Suprapubic skin (tissue), 4 donors: Measurements from ENCODE around the gene GUCA1A. TPM values are rescaled to one million over a fixed set of nuclear protein-coding genes. Genes with fewer than 3 reads are reported as not detected.

Experiments used
- DNase-seq, 2 donors: peaks; one replicate each; pipeline ENCODE4 v3.0.0-alpha.2; 2019; ENCODE audit warnings: low spot score in 2 of 2
- H3K27ac ChIP-seq: fragments of 200-600 bp; sonication (generic); one replicate; pipeline ENCODE4 v1.5.1; 2019
- H3K27me3 ChIP-seq: fragments of 200-600 bp; sonication (generic); one replicate; pipeline ENCODE4 v1.5.1; 2019
- H3K36me3 ChIP-seq: fragments of 200-600 bp; sonication (generic); one replicate; pipeline ENCODE4 v1.5.1; 2019
- H3K4me1 ChIP-seq: fragments of 200-600 bp; sonication (generic); one replicate; pipeline ENCODE4 v1.5.1; 2019
- H3K4me3 ChIP-seq: fragments of 200-600 bp; sonication (generic); one replicate; pipeline ENCODE4 v1.5.1; 2019; ENCODE audit warnings: mild to moderate bottlenecking
- H3K9me3 ChIP-seq: fragments of 200-600 bp; sonication (generic); one replicate; pipeline ENCODE4 v1.5.1; 2019
- EP300 ChIP-seq: sonication (generic); formaldehyde crosslinking; IDR thresholded peaks from one replicate; pipeline ENCODE4 v1.6.1; 2017; ENCODE audit warnings: antibody characterized with exemption
- POLR2A ChIP-seq, 2 donors: fragments of 450-650 bp; IDR thresholded peaks; one replicate each; pipeline ENCODE4 v1.6.1; 2017; ENCODE audit warnings: antibody characterized with exemption in 2 of 2, mild to moderate bottlenecking in 2 of 2, moderate library complexity in 2 of 2
- POLR2AphosphoS5 ChIP-seq, 3 donors: sonication (generic); formaldehyde crosslinking; IDR thresholded peaks; one replicate each; pipeline ENCODE4 v1.6.1; 2017; ENCODE audit warnings: antibody characterized with exemption in 3 of 3
- WGBS: methylation state at CpG from one replicate; pipeline ENCODE4 v1.1.5; 2018; 5-methylcytosine and 5-hydroxymethylcytosine counted together
- total RNA-seq, 4 donors: library from RNA; depleted of rRNA; stranded (reverse); fragments of >200 nt; gene quantifications; one replicate each; pipeline ENCODE4 v1.1.0, GENCODE V29; 2016
- TF ChIP-seq, protein P1 (sequence below), 2 donors: fragments of 200-600 bp in 1 of 2; fragments of 450-650 bp in 1 of 2; sonication (generic) in 1 of 2; IDR thresholded peaks; one replicate each; pipeline ENCODE4 v1.5.1; 2016 to 2019; ENCODE audit warnings: antibody characterized with exemption in 2 of 2, mild to moderate bottlenecking in 1 of 2, moderate library complexity in 1 of 2

Gene GUCA1A
- total RNA-seq, 4 donors from 2014 or later = 0.76 TPM; not detected in 3

DNA sequence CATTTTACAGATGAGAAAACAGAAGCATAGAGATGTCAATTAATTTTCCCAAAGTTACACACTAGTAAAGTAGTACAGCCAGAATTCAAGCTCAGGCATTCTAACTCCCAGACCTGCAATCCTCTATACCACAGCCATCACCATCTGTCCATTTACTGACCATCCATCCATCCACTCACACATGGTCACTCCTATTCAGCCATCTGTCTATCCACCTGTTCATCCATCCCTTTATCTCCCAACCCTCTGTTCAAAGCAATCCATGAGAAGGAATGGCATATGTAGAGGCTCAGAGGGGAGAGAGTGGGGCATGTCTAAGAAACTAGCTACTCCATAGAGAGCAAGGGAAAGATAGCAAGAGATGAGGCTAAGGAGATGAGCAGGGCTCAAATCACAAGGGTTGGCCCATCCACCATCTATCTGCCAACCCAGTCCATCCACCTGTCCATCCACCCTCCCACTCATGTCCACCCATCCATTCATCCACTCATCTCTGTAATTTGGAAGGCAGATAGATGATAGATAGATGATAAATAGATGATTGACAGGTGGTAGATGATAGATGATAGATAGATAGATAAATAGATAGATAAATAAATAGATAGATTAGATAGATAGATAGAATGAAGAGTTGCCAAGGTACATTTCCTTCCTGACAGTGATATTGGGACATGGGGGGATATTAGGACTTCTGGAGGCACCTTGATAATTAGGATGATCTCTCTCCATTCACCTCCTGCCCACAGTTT lies 18.5 kb upstream of the GUCA1A start:
- Histone ChIP-seq H3K27me3 (no peaks in the 10 kb centered on the region), H3K4me1 (peaks cover 28% of the 10 kb centered on the region), H3K4me3 (no peak overlapping the region), H3K9me3 (no peaks in the 10 kb centered on the region), H3K27ac (no peak overlapping the region), H3K36me3 (no peaks in the 10 kb centered on the region)
- no peak for DNase-seq
- TF ChIP-seq EP300 (no peak), POLR2AphosphoS5 (IDR thresholded peaks at IDR 0.05) (no peak), POLR2A (IDR thresholded peaks at IDR 0.05) (no peak)
- TF ChIP-seq, protein P1, sequence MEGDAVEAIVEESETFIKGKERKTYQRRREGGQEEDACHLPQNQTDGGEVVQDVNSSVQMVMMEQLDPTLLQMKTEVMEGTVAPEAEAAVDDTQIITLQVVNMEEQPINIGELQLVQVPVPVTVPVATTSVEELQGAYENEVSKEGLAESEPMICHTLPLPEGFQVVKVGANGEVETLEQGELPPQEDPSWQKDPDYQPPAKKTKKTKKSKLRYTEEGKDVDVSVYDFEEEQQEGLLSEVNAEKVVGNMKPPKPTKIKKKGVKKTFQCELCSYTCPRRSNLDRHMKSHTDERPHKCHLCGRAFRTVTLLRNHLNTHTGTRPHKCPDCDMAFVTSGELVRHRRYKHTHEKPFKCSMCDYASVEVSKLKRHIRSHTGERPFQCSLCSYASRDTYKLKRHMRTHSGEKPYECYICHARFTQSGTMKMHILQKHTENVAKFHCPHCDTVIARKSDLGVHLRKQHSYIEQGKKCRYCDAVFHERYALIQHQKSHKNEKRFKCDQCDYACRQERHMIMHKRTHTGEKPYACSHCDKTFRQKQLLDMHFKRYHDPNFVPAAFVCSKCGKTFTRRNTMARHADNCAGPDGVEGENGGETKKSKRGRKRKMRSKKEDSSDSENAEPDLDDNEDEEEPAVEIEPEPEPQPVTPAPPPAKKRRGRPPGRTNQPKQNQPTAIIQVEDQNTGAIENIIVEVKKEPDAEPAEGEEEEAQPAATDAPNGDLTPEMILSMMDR (IDR thresholded peaks at IDR 0.05) = no peak

DNA sequence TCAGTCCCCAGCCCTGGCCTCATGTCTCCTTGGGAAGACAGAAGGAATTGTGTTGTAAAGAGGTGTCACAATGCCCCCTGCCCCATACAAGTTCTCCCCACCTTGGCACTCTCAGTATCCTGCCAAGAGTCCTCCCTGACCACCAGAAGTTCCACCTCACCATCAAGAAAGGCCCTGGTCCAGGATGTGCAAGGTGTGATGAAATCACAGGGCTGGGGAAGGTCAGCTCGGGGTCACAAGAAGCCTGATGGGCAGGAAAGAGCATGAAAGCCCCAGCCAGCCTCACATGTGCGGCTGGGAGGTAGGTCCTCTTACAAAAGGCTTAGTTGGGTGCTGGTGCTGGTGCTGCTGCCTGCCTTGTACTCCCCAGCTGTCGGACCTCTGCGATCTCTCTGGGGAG lies 17.9 kb upstream of the GUCA1A start:
- TF ChIP-seq POLR2A (IDR thresholded peaks at IDR 0.05) (no peak), EP300 (no peak), POLR2AphosphoS5 (IDR thresholded peaks at IDR 0.05) (no peak)
- TF ChIP-seq, protein P1 (IDR thresholded peaks at IDR 0.05) = no peak
- Histone ChIP-seq H3K4me1 (peaks cover 34% of the 10 kb centered on the region), H3K27ac (no peak overlapping the region)

DNA sequence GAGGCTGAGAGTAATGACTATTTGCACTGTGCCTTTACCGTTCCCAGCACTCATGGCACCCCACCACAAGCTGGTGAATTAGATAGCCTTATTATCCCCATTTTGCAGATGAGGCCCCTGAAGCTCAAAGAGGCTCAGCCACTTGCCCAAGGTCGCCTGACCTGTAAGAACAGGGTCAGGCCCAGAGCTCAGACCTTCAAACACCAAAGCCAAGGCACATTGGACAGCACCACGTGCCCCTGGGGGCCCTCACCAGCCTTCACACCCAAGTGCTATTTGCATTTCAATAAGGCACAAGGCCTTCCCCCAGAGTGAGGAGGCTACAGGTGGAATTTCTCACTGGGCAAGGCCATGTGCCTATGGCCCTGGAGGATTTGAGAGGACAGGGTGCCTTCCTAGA lies 16.5 kb upstream of the GUCA1A start:
- H3K4me1 ChIP-seq = peaks cover 38% of the 10 kb centered on the region
- H3K9me3 ChIP-seq = no peaks in the 10 kb centered on the region
- WGBS = 90% methylated on average over 2 of the region's 3 CpGs
- no peaks in the 10 kb centered on the region for H3K27me3 ChIP-seq
- no peak overlapping the region for H3K27ac ChIP-seq
- H3K36me3 ChIP-seq = no peaks in the 10 kb centered on the region
- TF ChIP-seq POLR2A (IDR thresholded peaks at IDR 0.05) (no peak), POLR2AphosphoS5 (IDR thresholded peaks at IDR 0.05) (no peak), EP300 (no peak)
- TF ChIP-seq, protein P1 (IDR thresholded peaks at IDR 0.05) = no peak
- no peak for DNase-seq
- H3K4me3 ChIP-seq = no peak overlapping the region

More for the DNA sequence above, 17.9 kb upstream of the GUCA1A start:
- Histone ChIP-seq H3K27me3 (no peaks in the 10 kb centered on the region), H3K9me3 (no peaks in the 10 kb centered on the region), H3K4me3 (no peak overlapping the region), H3K36me3 (no peaks in the 10 kb centered on the region)
- WGBS = 93% methylated on average over 4 of the region's 4 CpGs
- no peak for DNase-seq

DNA sequence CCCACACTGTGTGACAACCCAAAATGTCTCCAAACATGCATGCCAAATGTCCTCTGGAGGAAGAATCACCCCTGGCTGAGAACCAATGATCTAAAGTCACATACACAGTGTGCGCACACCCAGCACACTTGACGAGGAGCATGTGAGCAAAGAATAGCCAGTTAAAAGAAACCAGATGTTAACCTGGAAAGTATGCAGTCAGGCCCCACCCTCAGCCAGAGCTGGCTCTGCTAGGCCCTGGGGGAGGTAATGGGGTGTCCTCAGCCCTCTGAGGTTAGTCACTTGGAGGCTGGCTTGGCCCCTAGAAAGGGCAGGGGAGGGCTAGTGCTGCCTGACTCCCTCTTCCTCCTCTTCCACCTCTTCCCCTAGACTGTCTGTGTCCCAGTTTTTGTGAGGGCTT lies 15.2 kb upstream of the GUCA1A start:
- Histone ChIP-seq H3K4me3 (no peak overlapping the region), H3K27ac (peak overlapping the region; percentile 55), H3K9me3 (no peaks in the 10 kb centered on the region), H3K27me3 (no peaks in the 10 kb centered on the region), H3K4me1 (peaks cover 38% of the 10 kb centered on the region), H3K36me3 (no peaks in the 10 kb centered on the region)
- DNase-seq = peak in 1 of 2 donors; percentile 73
- no peak for TF ChIP-seq POLR2AphosphoS5 (IDR thresholded peaks at IDR 0.05)
- no peak for TF ChIP-seq POLR2A (IDR thresholded peaks at IDR 0.05)
- TF ChIP-seq EP300 = no peak
- TF ChIP-seq, protein P1 (IDR thresholded peaks at IDR 0.05) = no peak
- 22% methylated on average over 2 of the region's 2 CpGs for WGBS

DNA sequence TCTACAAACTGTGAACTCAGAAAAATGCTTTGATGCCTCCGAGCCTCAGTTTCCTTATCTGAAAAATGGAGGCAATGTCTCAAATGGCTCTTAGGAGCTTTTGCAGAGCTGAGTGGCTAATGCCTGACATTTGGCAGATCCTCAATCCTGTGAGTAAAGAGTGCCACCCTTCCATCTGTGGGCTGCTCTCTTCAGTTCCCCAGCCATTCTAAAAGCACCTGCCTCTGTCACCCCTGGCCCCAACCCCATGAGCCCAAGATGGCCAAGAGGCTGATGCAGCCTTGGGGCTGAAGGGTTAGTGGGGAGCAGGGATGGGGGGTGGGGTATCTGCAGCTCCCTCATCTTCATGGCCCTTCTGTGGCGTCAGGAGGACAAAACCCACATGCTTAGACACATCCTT lies 14.5 kb upstream of the GUCA1A start:
- H3K36me3 ChIP-seq = no peaks in the 10 kb centered on the region
- H3K9me3 ChIP-seq = no peaks in the 10 kb centered on the region
- no peaks in the 10 kb centered on the region for H3K27me3 ChIP-seq
- 63% methylated on average over 1 of the region's 2 CpGs for WGBS
- H3K4me1 ChIP-seq = peaks cover 34% of the 10 kb centered on the region
- H3K4me3 ChIP-seq = no peak overlapping the region
- TF ChIP-seq POLR2A (IDR thresholded peaks at IDR 0.05) = no peak
- TF ChIP-seq EP300 = no peak
- TF ChIP-seq, protein P1 (IDR thresholded peaks at IDR 0.05) = no peak
- no peak for TF ChIP-seq POLR2AphosphoS5 (IDR thresholded peaks at IDR 0.05)
- peak overlapping the region; percentile 55 for H3K27ac ChIP-seq
- DNase-seq = no peak
